GM23338 (cell line): ENCODE data around the gene NTN1.

Experiments
- EZH2 ChIP-seq: fragments of 200-600 bp; sonication (generic); IDR thresholded peaks from one replicate; pipeline ENCODE4 v1.8.0; 2017; ENCODE audit warnings: antibody characterized with exemption, mild to moderate bottlenecking, low read depth; ENCODE audit not compliant: unreplicated experiment
- EZH2phosphoT487 ChIP-seq: fragments of 200-600 bp; sonication (generic); IDR thresholded peaks from one replicate; pipeline ENCODE4 v1.8.1; 2018; ENCODE audit warnings: antibody characterized with exemption; ENCODE audit not compliant: unreplicated experiment
- JUNB ChIP-seq: IDR thresholded peaks from one replicate; pipeline ENCODE4 v1.6.1; 2016; ENCODE audit warnings: antibody characterized with exemption; ENCODE audit not compliant: unreplicated experiment
- NANOG ChIP-seq: IDR thresholded peaks from 2 replicates; pipeline ENCODE4 v1.6.1; 2016; ENCODE audit warnings: antibody characterized with exemption, borderline replicate concordance
- POLR2AphosphoS5 ChIP-seq: IDR thresholded peaks from 2 replicates; pipeline ENCODE4 v1.6.1; 2016; ENCODE audit warnings: antibody characterized with exemption, low read depth
- STAT1 ChIP-seq: IDR thresholded peaks from one replicate; pipeline ENCODE4 v1.6.1; 2016; ENCODE audit warnings: antibody characterized with exemption; ENCODE audit not compliant: unreplicated experiment
- ZNF331 ChIP-seq: fragments of 250-450 bp; sonication (Bioruptor Pico); IDR thresholded peaks from 2 replicates; pipeline ENCODE4 v1.5.0; 2020; ENCODE audit warnings: low read depth, mild to moderate bottlenecking, moderate library complexity
- TF ChIP-seq, protein P1 (sequence below), 2 experiments: fragments of 200-600 bp in 1 of 2; sonication (generic) in 1 of 2; conservative IDR thresholded peaks; 2 replicates each; pipeline versions ENCODE4 v1.5.1 to v1.6.1; 2016 to 2017; ENCODE audit warnings: antibody characterized with exemption in 2 of 2, low read depth in 2 of 2, mild to moderate bottlenecking in 2 of 2, moderate library complexity in 1 of 2
- TF ChIP-seq, protein P2 (sequence below): IDR thresholded peaks from one replicate; pipeline ENCODE4 v1.6.1; 2018; ENCODE audit warnings: antibody characterized with exemption; ENCODE audit not compliant: unreplicated experiment
- TF ChIP-seq, protein P3 (sequence below): IDR thresholded peaks from 2 replicates; pipeline ENCODE4 v1.6.1; 2016; ENCODE audit warnings: antibody characterized with exemption

DNA sequence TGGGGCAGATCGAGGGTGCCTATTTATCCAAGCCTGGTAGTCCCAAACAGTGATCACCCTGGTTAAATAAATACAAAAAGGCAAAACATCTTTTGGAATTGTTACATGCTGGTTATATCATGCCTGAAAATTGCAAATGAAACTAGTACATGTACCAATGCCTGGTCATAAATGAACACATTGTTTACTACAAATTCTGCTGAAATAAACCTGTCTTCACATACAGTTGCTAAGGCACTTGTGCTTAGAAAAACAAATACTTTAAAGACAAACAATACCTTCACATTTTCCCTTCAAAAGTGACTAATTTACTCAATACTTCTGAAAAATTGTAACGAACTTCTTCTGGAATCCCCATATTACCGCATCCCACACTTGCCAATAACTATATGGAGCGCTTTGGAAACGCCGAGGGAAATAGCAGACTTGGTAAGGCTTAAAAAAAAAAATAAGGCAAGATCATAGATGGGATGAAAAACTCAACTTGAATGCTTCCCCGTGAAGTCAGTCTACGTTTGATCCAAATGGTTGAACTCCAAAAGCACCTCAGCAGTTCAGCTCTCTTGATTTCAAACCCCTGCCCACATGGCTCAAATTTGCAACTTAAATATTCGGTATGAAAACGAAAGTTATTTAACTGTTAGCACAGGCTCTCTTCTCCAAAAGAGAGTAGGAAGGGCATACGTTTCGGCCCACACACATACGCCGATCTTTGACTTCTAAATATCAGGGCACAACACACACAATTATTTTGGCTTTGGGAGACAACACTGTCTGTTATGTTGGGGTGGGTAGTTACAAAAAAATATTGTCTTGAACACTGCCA is 264.5 kb downstream of the NTN1 start:
- TF ChIP-seq, protein P1, sequence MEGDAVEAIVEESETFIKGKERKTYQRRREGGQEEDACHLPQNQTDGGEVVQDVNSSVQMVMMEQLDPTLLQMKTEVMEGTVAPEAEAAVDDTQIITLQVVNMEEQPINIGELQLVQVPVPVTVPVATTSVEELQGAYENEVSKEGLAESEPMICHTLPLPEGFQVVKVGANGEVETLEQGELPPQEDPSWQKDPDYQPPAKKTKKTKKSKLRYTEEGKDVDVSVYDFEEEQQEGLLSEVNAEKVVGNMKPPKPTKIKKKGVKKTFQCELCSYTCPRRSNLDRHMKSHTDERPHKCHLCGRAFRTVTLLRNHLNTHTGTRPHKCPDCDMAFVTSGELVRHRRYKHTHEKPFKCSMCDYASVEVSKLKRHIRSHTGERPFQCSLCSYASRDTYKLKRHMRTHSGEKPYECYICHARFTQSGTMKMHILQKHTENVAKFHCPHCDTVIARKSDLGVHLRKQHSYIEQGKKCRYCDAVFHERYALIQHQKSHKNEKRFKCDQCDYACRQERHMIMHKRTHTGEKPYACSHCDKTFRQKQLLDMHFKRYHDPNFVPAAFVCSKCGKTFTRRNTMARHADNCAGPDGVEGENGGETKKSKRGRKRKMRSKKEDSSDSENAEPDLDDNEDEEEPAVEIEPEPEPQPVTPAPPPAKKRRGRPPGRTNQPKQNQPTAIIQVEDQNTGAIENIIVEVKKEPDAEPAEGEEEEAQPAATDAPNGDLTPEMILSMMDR (conservative IDR thresholded peaks at IDR 0.05; ENCODE audit: low read depth in 2 of 2) = no peak
- TF ChIP-seq, protein P2, sequence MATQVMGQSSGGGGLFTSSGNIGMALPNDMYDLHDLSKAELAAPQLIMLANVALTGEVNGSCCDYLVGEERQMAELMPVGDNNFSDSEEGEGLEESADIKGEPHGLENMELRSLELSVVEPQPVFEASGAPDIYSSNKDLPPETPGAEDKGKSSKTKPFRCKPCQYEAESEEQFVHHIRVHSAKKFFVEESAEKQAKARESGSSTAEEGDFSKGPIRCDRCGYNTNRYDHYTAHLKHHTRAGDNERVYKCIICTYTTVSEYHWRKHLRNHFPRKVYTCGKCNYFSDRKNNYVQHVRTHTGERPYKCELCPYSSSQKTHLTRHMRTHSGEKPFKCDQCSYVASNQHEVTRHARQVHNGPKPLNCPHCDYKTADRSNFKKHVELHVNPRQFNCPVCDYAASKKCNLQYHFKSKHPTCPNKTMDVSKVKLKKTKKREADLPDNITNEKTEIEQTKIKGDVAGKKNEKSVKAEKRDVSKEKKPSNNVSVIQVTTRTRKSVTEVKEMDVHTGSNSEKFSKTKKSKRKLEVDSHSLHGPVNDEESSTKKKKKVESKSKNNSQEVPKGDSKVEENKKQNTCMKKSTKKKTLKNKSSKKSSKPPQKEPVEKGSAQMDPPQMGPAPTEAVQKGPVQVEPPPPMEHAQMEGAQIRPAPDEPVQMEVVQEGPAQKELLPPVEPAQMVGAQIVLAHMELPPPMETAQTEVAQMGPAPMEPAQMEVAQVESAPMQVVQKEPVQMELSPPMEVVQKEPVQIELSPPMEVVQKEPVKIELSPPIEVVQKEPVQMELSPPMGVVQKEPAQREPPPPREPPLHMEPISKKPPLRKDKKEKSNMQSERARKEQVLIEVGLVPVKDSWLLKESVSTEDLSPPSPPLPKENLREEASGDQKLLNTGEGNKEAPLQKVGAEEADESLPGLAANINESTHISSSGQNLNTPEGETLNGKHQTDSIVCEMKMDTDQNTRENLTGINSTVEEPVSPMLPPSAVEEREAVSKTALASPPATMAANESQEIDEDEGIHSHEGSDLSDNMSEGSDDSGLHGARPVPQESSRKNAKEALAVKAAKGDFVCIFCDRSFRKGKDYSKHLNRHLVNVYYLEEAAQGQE = no peak
- TF ChIP-seq NANOG = no peak
- no peak for TF ChIP-seq STAT1
- TF ChIP-seq EZH2 = no peak
- TF ChIP-seq EZH2phosphoT487 = no peak
- TF ChIP-seq, protein P3, sequence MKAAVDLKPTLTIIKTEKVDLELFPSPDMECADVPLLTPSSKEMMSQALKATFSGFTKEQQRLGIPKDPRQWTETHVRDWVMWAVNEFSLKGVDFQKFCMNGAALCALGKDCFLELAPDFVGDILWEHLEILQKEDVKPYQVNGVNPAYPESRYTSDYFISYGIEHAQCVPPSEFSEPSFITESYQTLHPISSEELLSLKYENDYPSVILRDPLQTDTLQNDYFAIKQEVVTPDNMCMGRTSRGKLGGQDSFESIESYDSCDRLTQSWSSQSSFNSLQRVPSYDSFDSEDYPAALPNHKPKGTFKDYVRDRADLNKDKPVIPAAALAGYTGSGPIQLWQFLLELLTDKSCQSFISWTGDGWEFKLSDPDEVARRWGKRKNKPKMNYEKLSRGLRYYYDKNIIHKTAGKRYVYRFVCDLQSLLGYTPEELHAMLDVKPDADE = no peak
- TF ChIP-seq POLR2AphosphoS5 = no peak
- no peak for TF ChIP-seq JUNB
- no peak for TF ChIP-seq ZNF331
